Cardiac muscle cell (in vitro differentiated cells and primary cell): ENCODE results near the gene ASGR1. TPM values are rescaled to one million over a fixed set of nuclear protein-coding genes. Genes with fewer than 3 reads are reported as not detected.

Experiments
- DNase-seq, 2 donors: peaks; one replicate each; pipeline versions ENCODE4 v3.0.0 to v3.0.0-alpha.2; 2010 to 2017; ENCODE audit warnings: low read depth in 1 of 2, low spot score in 1 of 2
- H3K27ac ChIP-seq: fragments of 200-600 bp; sonication (generic); 2 replicates; pipeline ENCODE4 v1.5.1; 2016
- H3K27me3 ChIP-seq: fragments of 200-600 bp; sonication (generic); 2 replicates; pipeline ENCODE4 v1.6.0; 2016; ENCODE audit warnings: control low read depth
- H3K36me3 ChIP-seq: fragments of 200-600 bp; sonication (generic); 2 replicates; pipeline ENCODE4 v1.5.1; 2016; ENCODE audit warnings: control low read depth
- H3K4me1 ChIP-seq: fragments of 200-600 bp; sonication (generic); 2 replicates; pipeline ENCODE4 v1.8.1; 2017; ENCODE audit warnings: low read depth, mild to moderate bottlenecking, mixed run types
- H3K4me3 ChIP-seq: fragments of 200-600 bp; sonication (generic); 2 replicates; pipeline ENCODE4 v1.5.1; 2016; ENCODE audit warnings: mild to moderate bottlenecking
- H3K9me3 ChIP-seq: fragments of 200-600 bp; sonication (generic); 2 replicates; pipeline ENCODE4 v1.5.1; 2017; ENCODE audit warnings: low read depth, mild to moderate bottlenecking, control low read depth
- CTCF ChIP-seq: IDR thresholded peaks from 2 replicates; pipeline ENCODE4 v1.5.1; 2012; ENCODE audit warnings: low read depth, mild to moderate bottlenecking, low read length
- polyA plus RNA-seq: library from polyadenylated mRNA; unstranded; fragments of >200 nt; fragmentation: Nextera tagmentation; extraction: Ambion mirVana; gene quantifications from 2 replicates; pipeline ENCODE4 v1.2.1, GENCODE V29; 2016
- total RNA-seq: library from RNA; depleted of rRNA; stranded (reverse); fragments of >200 nt; gene quantifications from 2 replicates; pipeline ENCODE4 v1.2.3, GENCODE V29; 2016

The ASGR1 gene
- total and polyA plus RNA-seq, 2 experiments from 2014 or later, result 20.2 to 21.7 TPM

- H3K27ac ChIP-seq, result no peak overlapping the region
- no peak for DNase-seq
- TF ChIP-seq CTCF, result no peak
Measured at GRCh38 chr17:7178973-7179316, 225 bp downstream of the ASGR1 start.

GRCh38 chr17:7177954-7178477 lies 1.2 kb downstream of the ASGR1 start:
- peak; percentile 25 to 29 for DNase-seq
- Histone ChIP-seq H3K4me1 (no peaks in the 10 kb centered on the region), H3K27me3 (no peaks in the 10 kb centered on the region), H3K4me3 (peak overlapping the region; percentile 44), H3K9me3 (no peaks in the 10 kb centered on the region), H3K27ac (peak overlapping the region; percentile 55), H3K36me3 (no peaks in the 10 kb centered on the region)
- TF ChIP-seq CTCF, result no peak

More at GRCh38 chr17:7178973-7179316, 225 bp downstream of the ASGR1 start:
- Histone ChIP-seq H3K27me3 (no peaks in the 10 kb centered on the region), H3K4me3 (no peak overlapping the region), H3K36me3 (no peaks in the 10 kb centered on the region), H3K9me3 (no peaks in the 10 kb centered on the region), H3K4me1 (no peaks in the 10 kb centered on the region)

GRCh38 chr17:7177191-7177953 lies 1.8 kb downstream of the ASGR1 start:
- no peaks in the 10 kb centered on the region for H3K36me3 ChIP-seq
- H3K4me1 ChIP-seq, result no peaks in the 10 kb centered on the region
- no peaks in the 10 kb centered on the region for H3K9me3 ChIP-seq
- peak overlapping the region; percentile 44 for H3K4me3 ChIP-seq
- DNase-seq, result peak; percentile 74 to 91
- no peaks in the 10 kb centered on the region for H3K27me3 ChIP-seq
- peak overlapping the region; percentile 55 for H3K27ac ChIP-seq
- peak; percentile 94 for TF ChIP-seq CTCF

- no peaks in the 10 kb centered on the region for H3K27me3 ChIP-seq
- H3K36me3 ChIP-seq, result no peaks in the 10 kb centered on the region
- H3K9me3 ChIP-seq, result no peaks in the 10 kb centered on the region
- TF ChIP-seq CTCF, result no peak
- DNase-seq, result peak; percentile 29 to 67
- peak overlapping the region; percentile 44 for H3K4me3 ChIP-seq
- H3K4me1 ChIP-seq, result no peaks in the 10 kb centered on the region
- H3K27ac ChIP-seq, result no peak overlapping the region
Measured at GRCh38 chr17:7176841-7177190, 2.4 kb downstream of the ASGR1 start.

GRCh38 chr17:7176107-7176840 lies 2.9 kb downstream of the ASGR1 start:
- Histone ChIP-seq H3K36me3 (no peaks in the 10 kb centered on the region), H3K27ac (no peak overlapping the region), H3K4me3 (peak overlapping the region; percentile 44), H3K4me1 (no peaks in the 10 kb centered on the region), H3K9me3 (no peaks in the 10 kb centered on the region), H3K27me3 (no peaks in the 10 kb centered on the region)
- no peak for DNase-seq
- no peak for TF ChIP-seq CTCF
